Measurements from ENCODE around the gene PHYHIPL.

The PHYHIPL gene

GRCh38 chr10:59176241-59177030, at the start of gene PHYHIPL:
PHYHIPL (plus strand) TSS chr10:59176643; CDS start chr10:59176854, 211 bp downstream.
- DNase-seq: peak; percentile 37

- no peak for DNase-seq
Measured at GRCh38 chr10:59126991-59127390, 49.5 kb upstream of the PHYHIPL start.

- DNase-seq: no peak
Measured at GRCh38 chr10:59127991-59128390, 48.5 kb upstream of the PHYHIPL start.

- DNase-seq: no peak
Measured at GRCh38 chr10:59129867-59130266, 46.6 kb upstream of the PHYHIPL start.

- peak; percentile 31 for DNase-seq
Measured at GRCh38 chr10:59131666-59132065, 44.8 kb upstream of the PHYHIPL start.

- DNase-seq: no peak
Measured at GRCh38 chr10:59133841-59134593, 42.4 kb upstream of the PHYHIPL start.

- no peak for DNase-seq
Measured at GRCh38 chr10:59134785-59135184, 41.7 kb upstream of the PHYHIPL start.

GRCh38 chr10:59135275-59135674, 41.2 kb upstream of the PHYHIPL start:
- no peak for DNase-seq

- DNase-seq: no peak
Measured at GRCh38 chr10:59138052-59138451, 38.4 kb upstream of the PHYHIPL start.

- DNase-seq: no peak
Measured at GRCh38 chr10:59143544-59143943, 32.9 kb upstream of the PHYHIPL start.

- no peak for DNase-seq
Measured at GRCh38 chr10:59148701-59149100, 27.7 kb upstream of the PHYHIPL start.

GRCh38 chr10:59155556-59155955, 20.9 kb upstream of the PHYHIPL start:
- DNase-seq: no peak

- no peak for DNase-seq
Measured at GRCh38 chr10:59167512-59167911, 8.9 kb upstream of the PHYHIPL start.

- DNase-seq: no peak
Measured at GRCh38 chr10:59172567-59172966, 3.9 kb upstream of the PHYHIPL start.

- DNase-seq: no peak
Measured at GRCh38 chr10:59173414-59173813, 3.0 kb upstream of the PHYHIPL start.

- DNase-seq: no peak
Measured at GRCh38 chr10:59175538-59176240, 754 bp upstream of the PHYHIPL start.

- DNase-seq: peak; percentile 52
Measured at GRCh38 chr10:59177031-59177797, 771 bp downstream of the PHYHIPL start.

- no peak for DNase-seq
Measured at GRCh38 chr10:59177836-59178235, 1.4 kb downstream of the PHYHIPL start.

GRCh38 chr10:59179068-59179467, 2.6 kb downstream of the PHYHIPL start:
- DNase-seq: no peak

- no peak for DNase-seq
Measured at GRCh38 chr10:59180689-59181270, 4.3 kb downstream of the PHYHIPL start.

- no peak for DNase-seq
Measured at GRCh38 chr10:59181668-59182067, 5.2 kb downstream of the PHYHIPL start.

- no peak for DNase-seq
Measured at GRCh38 chr10:59190332-59190731, 13.9 kb downstream of the PHYHIPL start.
